Measurements from ENCODE around the gene CETN1. TPM values are rescaled to one million over a fixed set of nuclear protein-coding genes. Genes with fewer than 3 reads are reported as not detected.

Gene CETN1
- total RNA-seq = not detected in 2 replicates

DNA sequence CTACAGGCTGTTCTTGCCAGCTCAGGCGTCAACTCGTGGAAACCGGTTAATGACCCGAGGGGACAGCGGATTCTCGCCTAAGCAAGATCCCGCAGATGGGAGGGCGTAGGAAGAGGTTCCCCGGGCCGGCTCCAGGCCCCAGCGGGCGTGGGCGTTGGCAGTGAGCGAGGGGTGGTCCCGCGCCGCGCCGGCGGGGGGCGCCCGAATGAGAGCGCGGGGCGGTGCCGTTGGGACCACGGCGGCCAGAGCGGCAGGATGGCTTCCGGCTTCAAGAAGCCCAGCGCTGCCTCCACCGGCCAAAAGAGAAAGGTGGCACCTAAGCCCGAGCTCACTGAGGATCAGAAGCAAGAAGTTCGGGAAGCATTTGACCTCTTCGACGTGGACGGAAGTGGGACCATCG, at the start of gene CETN1:
TSS of gene CETN1 (plus strand) at position 227 of the 400 bp plus-strand sequence. CDS start at position 256, 29 bp downstream.

Other genes starting within 250 kb of the CETN1 start
- 16.2 and 21.1 TPM in 2 replicates for gene COLEC12, start 79.7 kb upstream of the CETN1 start, total RNA-seq
- gene CLUL1, start 16.6 kb downstream of the CETN1 start, total RNA-seq = 0.13 TPM in 1 of 2 replicates, not detected in the other
- 16.1 and 22.9 TPM in 2 replicates for gene TYMS, start 77.3 kb downstream of the CETN1 start, total RNA-seq
- gene ENOSF1, start 132.2 kb downstream of the CETN1 start, total RNA-seq = 32.0 and 62.7 TPM in 2 replicates
- 68.7 and 71.1 TPM in 2 replicates for gene YES1, start 231.9 kb downstream of the CETN1 start, total RNA-seq

Measured in smooth muscle cell of the pulmonary artery (primary cell).